ENCODE data around the gene ISM1.

- TF ChIP-seq BACH2 (CRISPR knock-in tag; IDR thresholded peaks at IDR 0.05; ENCODE audit: borderline replicate concordance) (no peak), ZFP3 (CRISPR knock-in tag; IDR thresholded peaks at IDR 0.05) (no peak), ZNF565 (CRISPR knock-in tag; conservative IDR thresholded peaks at IDR 0.05; ENCODE audit: low read depth) (no peak), ZFP30 (CRISPR knock-in tag; IDR thresholded peaks at IDR 0.05) (no peak), RARB (CRISPR knock-in tag; IDR thresholded peaks at IDR 0.05) (no peak), PPARA (CRISPR knock-in tag; IDR thresholded peaks at IDR 0.05; ENCODE audit: borderline replicate concordance) (no peak), ISL1 (CRISPR knock-in tag; IDR thresholded peaks at IDR 0.05) (no peak), SNAI2 (CRISPR knock-in tag; IDR thresholded peaks at IDR 0.05) (no peak)
These were observed 68.0 kb downstream of the ISM1 start for GRCh38 chr20:13289031-13289430.
